Measurements from ENCODE around the gene IGFBP3. TPM values are rescaled to one million over a fixed set of nuclear protein-coding genes. Genes with fewer than 3 reads are reported as not detected.

IGFBP3 gene
- total RNA-seq, 1 donor from 2014 or later = 60.9 TPM

DNA sequence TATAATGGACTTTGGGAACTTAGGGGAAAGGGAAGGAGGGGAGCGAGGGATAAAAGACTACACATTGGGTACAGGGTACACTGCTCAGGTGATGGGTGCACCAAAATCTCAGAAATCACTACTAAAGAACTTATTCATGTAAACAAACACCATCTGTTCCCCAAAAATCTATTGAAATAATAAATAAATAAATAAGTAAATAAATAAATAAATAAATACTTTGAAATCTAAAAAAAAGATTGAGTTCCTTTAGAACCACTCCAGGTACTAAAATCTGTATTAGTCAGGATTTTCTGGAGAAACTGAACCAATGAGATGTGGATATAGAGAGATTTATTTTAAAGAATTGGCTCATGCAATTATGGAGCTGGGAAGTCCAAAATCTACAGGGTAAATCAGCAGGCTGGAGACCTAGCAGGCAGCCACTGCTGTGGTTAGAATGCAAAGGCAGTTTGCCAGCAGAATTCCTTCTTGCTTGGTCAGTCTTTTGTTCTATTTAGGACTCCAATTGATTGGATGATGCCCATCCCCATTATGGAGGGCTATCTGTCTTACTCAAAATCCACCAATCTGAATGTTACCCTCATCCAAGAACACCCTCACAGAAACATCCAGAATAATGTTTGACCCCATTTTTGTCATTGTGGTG is 23.9 kb downstream of the IGFBP3 start:
- ATAC-seq (no peak), DNase-seq (ENCODE audit: low spot score) (no peak)
- intact Hi-C loops (cut with DNase I) = loop anchor here (5.0 kb wide), 1 partner anchor 440 kb away; no protein-coding TSS in a partner anchor

DNA sequence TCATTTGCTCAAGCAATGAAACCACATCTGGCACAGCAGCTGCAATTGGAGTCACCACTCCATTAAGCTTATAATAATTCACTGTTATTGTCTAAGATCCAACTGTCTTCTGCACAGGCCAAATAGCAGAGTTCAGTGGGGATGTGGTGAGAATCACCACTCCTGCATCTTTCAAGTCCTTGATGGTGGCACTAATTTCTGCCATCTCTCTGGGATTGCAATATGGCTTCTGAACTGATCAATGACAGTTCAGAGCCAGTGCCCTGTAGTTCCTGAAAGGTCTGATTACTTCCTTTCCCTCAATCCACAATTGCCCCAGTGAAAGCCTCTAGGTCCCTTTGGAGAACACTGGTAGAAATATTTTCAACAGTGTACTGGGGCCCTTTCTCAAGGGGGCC is 26.4 kb downstream of the IGFBP3 start:
- no peak for DNase-seq (ENCODE audit: low spot score)
- ATAC-seq = no peak
- intact Hi-C loops (cut with DNase I) = loop anchor here (5.0 kb wide), 1 partner anchor 443 kb away; no protein-coding TSS in a partner anchor

GRCh38 chr7:45893996-45894664 is 26.9 kb downstream of the IGFBP3 start:
- intact Hi-C loops (cut with DNase I) = no loop called here
- DNase-seq (ENCODE audit: low spot score) (no peak), ATAC-seq (no peak)

DNA sequence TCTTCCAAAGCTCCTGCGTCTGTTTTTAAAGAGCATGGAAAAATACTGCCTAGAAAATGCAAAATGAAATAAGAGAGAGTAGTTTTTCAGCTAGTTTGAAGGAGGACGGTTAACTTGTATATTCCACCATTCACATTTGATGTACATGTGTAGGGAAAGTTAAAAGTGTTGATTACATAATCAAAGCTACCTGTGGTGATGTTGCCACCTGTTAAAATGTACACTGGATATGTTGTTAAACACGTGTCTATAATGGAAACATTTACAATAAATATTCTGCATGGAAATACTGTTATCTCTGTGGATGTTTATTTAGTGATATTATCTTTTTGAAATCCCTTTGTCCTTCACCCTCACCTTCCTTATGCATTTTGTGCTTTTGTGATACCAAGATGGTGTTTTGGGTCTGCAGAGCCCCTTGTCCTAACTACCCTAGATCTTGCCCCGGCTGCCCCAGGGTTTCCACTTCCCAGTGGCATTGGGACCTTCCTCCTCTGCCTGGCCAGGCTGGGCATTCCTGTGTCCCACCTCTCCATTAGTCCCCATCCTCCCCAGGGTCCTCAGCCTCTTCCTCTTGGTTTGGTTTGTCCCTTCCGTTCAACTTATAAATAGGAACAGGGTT is 27.6 kb downstream of the IGFBP3 start:
- intact Hi-C loops (cut with DNase I) = no loop called here
- no peak for DNase-seq (ENCODE audit: low spot score)

GRCh38 chr7:45892407-45893035 is 28.6 kb downstream of the IGFBP3 start:
- no peak for ATAC-seq
- intact Hi-C loops (cut with DNase I) = no loop called here
- no peak for DNase-seq (ENCODE audit: low spot score)

More for the DNA sequence above, 27.6 kb downstream of the IGFBP3 start:
- no peak for ATAC-seq

- ATAC-seq = no peak
Observed at GRCh38 chr7:45891462-45892402, 29.3 kb downstream of the IGFBP3 start.

GRCh38 chr7:45890902-45891461 is 30.1 kb downstream of the IGFBP3 start:
- no peak for DNase-seq (ENCODE audit: low spot score)
- no peak for ATAC-seq
- intact Hi-C loops (cut with DNase I) = no loop called here

More at GRCh38 chr7:45891462-45892402, 29.3 kb downstream of the IGFBP3 start:
- DNase-seq (ENCODE audit: low spot score) = no peak
- intact Hi-C loops (cut with DNase I) = no loop called here

DNA sequence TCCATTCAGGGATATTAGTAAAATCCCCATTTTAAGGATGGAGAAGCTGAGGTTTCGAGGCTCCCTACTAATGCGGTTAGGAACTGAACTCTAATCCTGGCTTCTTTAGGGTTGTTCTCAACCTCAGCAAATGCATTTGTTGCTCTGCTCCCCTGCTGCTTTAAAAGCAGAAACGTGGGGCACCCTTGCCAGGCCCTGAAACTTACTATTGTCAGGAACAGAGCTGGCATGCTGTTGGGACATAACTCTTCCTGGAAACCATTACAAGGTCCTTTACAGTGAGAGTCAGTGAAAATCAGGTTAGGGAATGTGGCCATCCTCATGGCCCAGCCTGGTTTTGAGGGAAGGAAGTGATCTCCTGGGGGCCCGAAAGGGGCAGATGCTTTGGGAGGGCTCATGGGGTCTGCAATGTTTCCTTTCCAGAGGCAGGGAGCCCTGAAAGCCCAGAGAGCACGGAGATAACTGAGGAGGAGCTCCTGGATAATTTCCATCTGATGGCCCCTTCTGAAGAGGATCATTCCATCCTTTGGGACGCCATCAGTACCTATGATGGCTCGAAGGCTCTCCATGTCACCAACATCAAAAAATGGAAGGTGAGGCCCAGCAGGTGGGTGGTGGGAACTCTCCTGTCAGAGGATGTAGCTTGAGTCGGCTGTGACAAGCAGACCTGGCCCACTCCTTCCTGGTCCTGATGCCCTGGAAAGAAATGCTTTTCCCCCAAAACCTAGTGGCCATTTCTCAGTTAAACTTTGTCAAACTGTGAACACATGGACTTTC is 30.8 kb downstream of the IGFBP3 start:
- ATAC-seq = no peak
- DNase-seq (ENCODE audit: low spot score) = no peak
- intact Hi-C loops (cut with DNase I) = no loop called here

DNA sequence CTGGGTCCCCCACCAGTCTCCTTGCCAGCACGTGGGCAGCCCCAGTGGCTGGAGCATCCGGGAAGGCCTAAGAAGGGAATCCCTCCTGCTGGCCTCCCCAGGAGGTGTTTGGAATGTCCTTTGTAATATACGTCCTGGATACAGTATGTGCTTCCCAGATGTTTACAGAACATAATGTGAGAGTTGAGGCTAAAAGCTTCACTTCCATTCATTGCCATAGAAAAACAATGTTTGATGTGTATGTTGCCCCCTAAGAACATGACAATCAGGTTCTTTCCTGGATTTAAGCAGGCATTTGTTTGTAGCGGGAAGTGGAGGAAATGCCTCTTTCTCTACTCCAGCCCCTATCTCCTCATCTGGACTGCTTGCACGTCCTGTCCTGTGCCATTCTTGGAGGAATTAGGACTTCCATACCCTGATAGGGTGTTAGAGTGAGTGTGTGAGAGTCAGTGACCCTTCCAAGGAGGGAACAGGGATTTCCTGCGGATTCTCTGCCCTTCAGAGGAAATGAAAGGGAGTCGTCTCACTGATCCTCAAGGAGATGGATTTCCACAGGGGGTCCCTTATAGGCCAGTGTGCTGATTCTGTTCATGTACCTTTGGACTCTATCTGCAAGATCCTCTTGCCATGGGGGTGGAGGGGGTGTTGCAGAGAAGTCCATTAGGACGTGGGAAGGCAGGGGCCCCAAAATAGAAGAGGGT is 31.6 kb downstream of the IGFBP3 start:
- intact Hi-C loops (cut with DNase I) = no loop called here
- DNase-seq (ENCODE audit: low spot score) (no peak), ATAC-seq (no peak)

DNA sequence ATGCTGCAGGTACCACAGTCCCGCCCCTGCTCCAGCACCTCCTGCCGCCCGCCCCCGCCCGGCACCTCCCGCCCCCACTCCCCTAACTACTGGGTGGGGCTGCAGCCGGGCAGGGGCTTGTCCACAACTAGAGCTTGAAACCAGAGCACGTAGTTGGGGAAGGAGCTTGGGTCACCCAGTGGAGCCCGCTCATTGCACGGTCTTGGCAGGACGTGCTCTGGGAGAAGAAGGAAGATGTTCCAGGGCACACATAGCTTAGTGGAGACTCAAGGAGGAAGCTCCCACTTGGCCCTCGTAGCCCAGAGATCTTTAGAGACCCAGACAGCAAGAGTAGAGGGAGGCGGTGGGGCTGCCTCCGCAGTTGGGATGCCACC is 32.1 kb downstream of the IGFBP3 start:
- intact Hi-C loops (cut with DNase I) = no loop called here
- DNase-seq (ENCODE audit: low spot score) (no peak), ATAC-seq (no peak)

DNA sequence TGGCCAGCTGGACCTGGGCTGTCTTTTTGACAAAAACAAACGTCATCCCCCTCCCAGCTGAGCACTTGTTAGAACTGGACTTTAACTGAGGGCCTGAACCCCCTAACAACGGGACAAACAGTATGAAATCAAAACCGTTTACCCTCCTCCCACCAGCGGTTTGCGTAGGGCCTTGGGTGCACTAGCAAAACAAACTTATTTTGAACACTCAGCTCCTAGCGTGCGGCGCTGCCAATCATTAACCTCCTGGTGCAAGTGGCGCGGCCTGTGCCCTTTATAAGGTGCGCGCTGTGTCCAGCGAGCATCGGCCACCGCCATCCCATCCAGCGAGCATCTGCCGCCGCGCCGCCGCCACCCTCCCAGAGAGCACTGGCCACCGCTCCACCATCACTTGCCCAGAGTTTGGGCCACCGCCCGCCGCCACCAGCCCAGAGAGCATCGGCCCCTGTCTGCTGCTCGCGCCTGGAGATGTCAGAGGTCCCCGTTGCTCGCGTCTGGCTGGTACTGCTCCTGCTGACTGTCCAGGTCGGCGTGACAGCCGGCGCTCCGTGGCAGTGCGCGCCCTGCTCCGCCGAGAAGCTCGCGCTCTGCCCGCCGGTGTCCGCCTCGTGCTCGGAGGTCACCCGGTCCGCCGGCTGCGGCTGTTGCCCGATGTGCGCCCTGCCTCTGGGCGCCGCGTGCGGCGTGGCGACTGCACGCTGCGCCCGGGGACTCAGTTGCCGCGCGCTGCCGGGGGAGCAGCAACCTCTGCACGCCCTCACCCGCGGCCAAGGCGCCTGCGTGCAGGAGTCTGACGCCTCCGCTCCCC is 32.7 kb downstream of the IGFBP3 start, which contains the start of gene IGFBP1:
Gene IGFBP1, plus strand, starts transcription at position 304 of the 808 bp plus-strand sequence. Its CDS starts 165 bp downstream, at position 469.
- DNase-seq (ENCODE audit: low spot score) (no peak), ATAC-seq (peak; percentile 23)
- intact Hi-C loops (cut with DNase I) = no loop called here

DNA sequence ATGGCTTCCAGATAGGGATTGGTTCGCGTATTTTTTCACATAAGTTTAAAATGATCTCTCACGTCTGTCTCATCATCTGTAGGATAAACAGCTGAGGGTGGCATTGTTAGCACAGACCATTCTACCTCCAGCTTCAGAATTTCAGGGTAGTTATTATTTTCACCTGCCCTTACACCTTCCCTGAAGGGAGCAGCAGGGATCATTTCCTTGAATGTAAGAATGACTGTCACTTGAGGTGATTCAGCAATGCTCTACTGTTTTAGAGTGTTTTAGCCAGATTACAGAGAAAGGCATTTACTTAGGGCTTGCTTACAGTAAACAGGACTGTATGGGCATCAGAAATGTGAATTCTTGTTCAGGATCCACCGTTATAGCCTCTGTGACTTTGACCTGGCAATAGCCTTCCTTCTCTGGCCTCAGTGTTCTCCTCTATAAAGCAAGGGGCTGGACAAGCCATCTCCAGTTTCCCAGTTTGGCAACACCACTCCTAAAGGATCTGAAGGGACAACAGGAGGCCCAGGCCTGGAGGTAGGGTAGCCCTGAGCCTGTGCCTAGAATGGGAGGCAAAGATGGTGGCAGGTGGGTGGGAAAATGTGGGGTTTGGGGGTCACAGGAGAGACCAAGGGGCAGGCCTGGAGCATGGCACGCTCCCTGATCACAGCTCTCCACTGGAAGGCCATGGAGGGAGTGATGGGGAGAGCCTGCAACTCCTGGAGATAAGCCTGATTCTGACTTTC is 34.0 kb downstream of the IGFBP3 start:
- no peak for DNase-seq (ENCODE audit: low spot score)
- intact Hi-C loops (cut with DNase I) = no loop called here

GRCh38 chr7:45885264-45885882 is 35.7 kb downstream of the IGFBP3 start:
- DNase-seq (ENCODE audit: low spot score) (no peak), ATAC-seq (peak; percentile 23)
- intact Hi-C loops (cut with DNase I) = no loop called here

More for the DNA sequence above, 34.0 kb downstream of the IGFBP3 start:
- ATAC-seq = no peak

DNA sequence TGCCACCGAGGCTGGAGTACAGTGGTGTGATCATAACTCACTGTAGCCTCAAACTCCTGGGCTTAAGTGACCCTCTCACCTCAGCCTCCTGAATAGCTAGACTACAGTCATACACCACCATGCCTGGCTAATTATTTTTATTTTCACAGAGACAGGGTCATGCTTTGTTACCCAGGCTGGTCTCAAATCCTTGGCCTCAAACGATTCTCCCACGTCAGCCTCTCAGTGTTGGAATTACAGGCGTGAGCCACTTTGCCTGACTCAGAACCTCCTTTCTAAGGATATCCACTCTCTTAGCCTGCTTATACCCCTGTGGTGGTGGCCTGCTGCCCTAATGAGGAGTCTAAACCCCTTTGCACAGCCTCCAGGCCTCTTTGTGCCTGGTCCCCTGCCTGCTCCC is 36.9 kb downstream of the IGFBP3 start:
- ATAC-seq (no peak), DNase-seq (ENCODE audit: low spot score) (no peak)
- intact Hi-C loops (cut with DNase I) = no loop called here

- DNase-seq (ENCODE audit: low spot score) (no peak), ATAC-seq (no peak)
- intact Hi-C loops (cut with DNase I) = no loop called here
Observed at GRCh38 chr7:45882465-45882810, 38.6 kb downstream of the IGFBP3 start.

Measured in sciatic nerve (tissue), 2 donors.